Panc1 (cell line): ENCODE data around the gene EML6.

Experiments
- POLR2AphosphoS5 ChIP-seq: IDR thresholded peaks from 2 replicates; pipeline ENCODE4 v1.6.1; 2012; ENCODE audit warnings: mild to moderate bottlenecking, low read depth, low read length, moderate library complexity
- SIN3A ChIP-seq: IDR thresholded peaks from 2 replicates; pipeline ENCODE4 v1.6.1; 2012; ENCODE audit warnings: low read depth, mild to moderate bottlenecking, low read length, moderate library complexity, borderline replicate concordance; ENCODE audit not compliant: insufficient read depth
- TCF7L2 ChIP-seq: IDR thresholded peaks from 2 replicates; pipeline ENCODE4 v1.6.1; 2011; ENCODE audit warnings: mild to moderate bottlenecking, low read depth, low read length, inconsistent platforms
- TF ChIP-seq, protein P1 (sequence below): fragments of 450-650 bp; IDR thresholded peaks from 2 replicates; pipeline ENCODE4 v1.5.1; 2017; ENCODE audit warnings: mild to moderate bottlenecking
- TF ChIP-seq, protein P2 (sequence below), 2 experiments: IDR thresholded peaks; 2 replicates each; pipeline ENCODE4 v1.6.1; 2011 to 2012; ENCODE audit warnings: low read depth in 2 of 2, control low read depth in 1 of 2, low read length in 1 of 2, mild to moderate bottlenecking in 1 of 2, moderate library complexity in 1 of 2; ENCODE audit not compliant: insufficient read depth in 1 of 2

DNA sequence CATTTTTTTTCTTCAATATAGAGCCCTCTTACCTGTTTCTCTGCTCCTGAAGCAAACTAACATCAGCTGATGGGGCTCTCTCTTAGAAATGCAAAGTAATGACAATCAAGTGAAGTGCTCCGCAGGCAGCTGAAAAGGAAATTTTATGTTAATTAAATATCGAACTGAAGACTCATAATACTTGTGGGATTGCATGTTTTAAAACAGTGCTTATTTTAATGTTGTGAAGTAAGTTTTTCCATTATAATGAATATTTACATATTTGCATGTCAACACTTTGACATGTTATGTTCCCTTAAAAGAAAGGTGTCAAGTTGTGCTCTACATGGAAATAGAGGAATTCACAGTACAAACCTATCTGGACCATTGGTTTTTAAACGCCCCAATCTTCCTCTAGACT lies 97.1 kb downstream of the EML6 start:
- TF ChIP-seq, protein P1, sequence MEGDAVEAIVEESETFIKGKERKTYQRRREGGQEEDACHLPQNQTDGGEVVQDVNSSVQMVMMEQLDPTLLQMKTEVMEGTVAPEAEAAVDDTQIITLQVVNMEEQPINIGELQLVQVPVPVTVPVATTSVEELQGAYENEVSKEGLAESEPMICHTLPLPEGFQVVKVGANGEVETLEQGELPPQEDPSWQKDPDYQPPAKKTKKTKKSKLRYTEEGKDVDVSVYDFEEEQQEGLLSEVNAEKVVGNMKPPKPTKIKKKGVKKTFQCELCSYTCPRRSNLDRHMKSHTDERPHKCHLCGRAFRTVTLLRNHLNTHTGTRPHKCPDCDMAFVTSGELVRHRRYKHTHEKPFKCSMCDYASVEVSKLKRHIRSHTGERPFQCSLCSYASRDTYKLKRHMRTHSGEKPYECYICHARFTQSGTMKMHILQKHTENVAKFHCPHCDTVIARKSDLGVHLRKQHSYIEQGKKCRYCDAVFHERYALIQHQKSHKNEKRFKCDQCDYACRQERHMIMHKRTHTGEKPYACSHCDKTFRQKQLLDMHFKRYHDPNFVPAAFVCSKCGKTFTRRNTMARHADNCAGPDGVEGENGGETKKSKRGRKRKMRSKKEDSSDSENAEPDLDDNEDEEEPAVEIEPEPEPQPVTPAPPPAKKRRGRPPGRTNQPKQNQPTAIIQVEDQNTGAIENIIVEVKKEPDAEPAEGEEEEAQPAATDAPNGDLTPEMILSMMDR, result no peak
- TF ChIP-seq POLR2AphosphoS5 (no peak), SIN3A (no peak), TCF7L2 (no peak)
- TF ChIP-seq, protein P2, sequence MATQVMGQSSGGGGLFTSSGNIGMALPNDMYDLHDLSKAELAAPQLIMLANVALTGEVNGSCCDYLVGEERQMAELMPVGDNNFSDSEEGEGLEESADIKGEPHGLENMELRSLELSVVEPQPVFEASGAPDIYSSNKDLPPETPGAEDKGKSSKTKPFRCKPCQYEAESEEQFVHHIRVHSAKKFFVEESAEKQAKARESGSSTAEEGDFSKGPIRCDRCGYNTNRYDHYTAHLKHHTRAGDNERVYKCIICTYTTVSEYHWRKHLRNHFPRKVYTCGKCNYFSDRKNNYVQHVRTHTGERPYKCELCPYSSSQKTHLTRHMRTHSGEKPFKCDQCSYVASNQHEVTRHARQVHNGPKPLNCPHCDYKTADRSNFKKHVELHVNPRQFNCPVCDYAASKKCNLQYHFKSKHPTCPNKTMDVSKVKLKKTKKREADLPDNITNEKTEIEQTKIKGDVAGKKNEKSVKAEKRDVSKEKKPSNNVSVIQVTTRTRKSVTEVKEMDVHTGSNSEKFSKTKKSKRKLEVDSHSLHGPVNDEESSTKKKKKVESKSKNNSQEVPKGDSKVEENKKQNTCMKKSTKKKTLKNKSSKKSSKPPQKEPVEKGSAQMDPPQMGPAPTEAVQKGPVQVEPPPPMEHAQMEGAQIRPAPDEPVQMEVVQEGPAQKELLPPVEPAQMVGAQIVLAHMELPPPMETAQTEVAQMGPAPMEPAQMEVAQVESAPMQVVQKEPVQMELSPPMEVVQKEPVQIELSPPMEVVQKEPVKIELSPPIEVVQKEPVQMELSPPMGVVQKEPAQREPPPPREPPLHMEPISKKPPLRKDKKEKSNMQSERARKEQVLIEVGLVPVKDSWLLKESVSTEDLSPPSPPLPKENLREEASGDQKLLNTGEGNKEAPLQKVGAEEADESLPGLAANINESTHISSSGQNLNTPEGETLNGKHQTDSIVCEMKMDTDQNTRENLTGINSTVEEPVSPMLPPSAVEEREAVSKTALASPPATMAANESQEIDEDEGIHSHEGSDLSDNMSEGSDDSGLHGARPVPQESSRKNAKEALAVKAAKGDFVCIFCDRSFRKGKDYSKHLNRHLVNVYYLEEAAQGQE (IDR thresholded peaks at IDR 0.05; ENCODE audit: insufficient read depth in 1 of 2, low read depth in 2 of 2, low read length in 1 of 2), result no peak
